Frontal cortex (tissue), 4 donors: ENCODE results near the gene CHPF. TPM values are rescaled to one million over a fixed set of nuclear protein-coding genes. Genes with fewer than 3 reads are reported as not detected.

Experiments
- DNase-seq, 2 donors: peaks; one replicate each; pipeline ENCODE4 v3.0.0; 2012; ENCODE audit warnings: low spot score in 2 of 2
- FAIRE-seq: peaks from 2 replicates; lab custom pipeline; 2012; peaks lifted over from hg19 to GRCh38; lab: Jason Lieb, UNC
- total RNA-seq: library from RNA; depleted of rRNA; stranded (reverse); fragments of >200 nt; gene quantifications from one replicate; pipeline ENCODE4 v1.2.3, GENCODE V29; 2014
- donor health status: control.
- donor health status: control.
- donor health status: control.

The CHPF gene, protein sequence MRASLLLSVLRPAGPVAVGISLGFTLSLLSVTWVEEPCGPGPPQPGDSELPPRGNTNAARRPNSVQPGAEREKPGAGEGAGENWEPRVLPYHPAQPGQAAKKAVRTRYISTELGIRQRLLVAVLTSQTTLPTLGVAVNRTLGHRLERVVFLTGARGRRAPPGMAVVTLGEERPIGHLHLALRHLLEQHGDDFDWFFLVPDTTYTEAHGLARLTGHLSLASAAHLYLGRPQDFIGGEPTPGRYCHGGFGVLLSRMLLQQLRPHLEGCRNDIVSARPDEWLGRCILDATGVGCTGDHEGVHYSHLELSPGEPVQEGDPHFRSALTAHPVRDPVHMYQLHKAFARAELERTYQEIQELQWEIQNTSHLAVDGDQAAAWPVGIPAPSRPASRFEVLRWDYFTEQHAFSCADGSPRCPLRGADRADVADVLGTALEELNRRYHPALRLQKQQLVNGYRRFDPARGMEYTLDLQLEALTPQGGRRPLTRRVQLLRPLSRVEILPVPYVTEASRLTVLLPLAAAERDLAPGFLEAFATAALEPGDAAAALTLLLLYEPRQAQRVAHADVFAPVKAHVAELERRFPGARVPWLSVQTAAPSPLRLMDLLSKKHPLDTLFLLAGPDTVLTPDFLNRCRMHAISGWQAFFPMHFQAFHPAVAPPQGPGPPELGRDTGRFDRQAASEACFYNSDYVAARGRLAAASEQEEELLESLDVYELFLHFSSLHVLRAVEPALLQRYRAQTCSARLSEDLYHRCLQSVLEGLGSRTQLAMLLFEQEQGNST
- total RNA-seq: 24.1 TPM

- peak; percentile 96 for FAIRE-seq
- DNase-seq: peak; percentile 100
Measured at GRCh38 chr2:219543596-219544358, at the start of gene CHPF, which contains the start of gene TMEM198. Gene CHPF (minus strand): TSS chr2:219543809. CDS start chr2:219543538, 271 bp downstream. Gene TMEM198 (plus strand): TSS chr2:219544028. CDS start chr2:219544728, 700 bp downstream.

DNA sequence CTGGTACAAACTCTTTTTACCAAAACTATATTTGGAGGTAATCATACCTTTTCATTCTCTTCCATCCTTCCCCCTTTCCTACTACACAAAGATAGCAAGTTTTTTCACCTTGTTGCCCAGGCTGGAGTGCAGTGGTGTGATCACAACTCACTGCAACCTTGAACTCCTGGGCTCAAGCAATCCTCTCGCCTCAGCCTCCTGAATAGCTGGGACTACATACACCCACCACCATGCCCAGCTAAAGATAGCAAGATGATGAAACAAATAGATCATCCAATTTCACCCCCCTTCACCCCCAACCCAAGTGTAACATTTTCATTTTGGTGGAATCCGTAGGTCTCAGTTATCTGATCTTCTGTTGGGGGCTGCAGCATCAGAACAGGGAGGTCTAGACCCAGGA, 49.5 kb upstream of the CHPF start:
- no peak for DNase-seq
- FAIRE-seq: no peak

GRCh38 chr2:219592736-219593135, 49.1 kb upstream of the CHPF start:
- DNase-seq (no peak), FAIRE-seq (no peak)

GRCh38 chr2:219591091-219591490, 47.5 kb upstream of the CHPF start:
- DNase-seq (no peak), FAIRE-seq (no peak)

DNA sequence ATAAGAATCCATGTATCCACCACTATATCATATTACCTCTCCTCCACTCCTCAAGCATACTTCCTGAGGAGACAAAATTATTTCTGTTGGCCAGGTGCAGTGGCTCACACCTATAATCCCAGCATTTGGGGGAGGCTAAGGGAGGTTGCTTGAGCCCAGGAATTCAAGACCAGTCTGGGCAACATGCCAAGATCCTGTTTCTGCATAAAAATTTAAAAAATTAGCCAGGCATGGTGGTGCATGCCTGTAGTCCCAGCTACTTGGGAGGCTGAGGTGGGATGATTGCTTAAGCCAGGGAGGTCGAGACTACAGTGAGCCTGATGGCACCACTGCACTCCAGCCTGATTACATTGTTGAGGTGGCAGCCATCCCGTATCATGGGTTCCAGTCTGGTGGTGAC, 37.7 kb upstream of the CHPF start:
- FAIRE-seq: no peak

DNA sequence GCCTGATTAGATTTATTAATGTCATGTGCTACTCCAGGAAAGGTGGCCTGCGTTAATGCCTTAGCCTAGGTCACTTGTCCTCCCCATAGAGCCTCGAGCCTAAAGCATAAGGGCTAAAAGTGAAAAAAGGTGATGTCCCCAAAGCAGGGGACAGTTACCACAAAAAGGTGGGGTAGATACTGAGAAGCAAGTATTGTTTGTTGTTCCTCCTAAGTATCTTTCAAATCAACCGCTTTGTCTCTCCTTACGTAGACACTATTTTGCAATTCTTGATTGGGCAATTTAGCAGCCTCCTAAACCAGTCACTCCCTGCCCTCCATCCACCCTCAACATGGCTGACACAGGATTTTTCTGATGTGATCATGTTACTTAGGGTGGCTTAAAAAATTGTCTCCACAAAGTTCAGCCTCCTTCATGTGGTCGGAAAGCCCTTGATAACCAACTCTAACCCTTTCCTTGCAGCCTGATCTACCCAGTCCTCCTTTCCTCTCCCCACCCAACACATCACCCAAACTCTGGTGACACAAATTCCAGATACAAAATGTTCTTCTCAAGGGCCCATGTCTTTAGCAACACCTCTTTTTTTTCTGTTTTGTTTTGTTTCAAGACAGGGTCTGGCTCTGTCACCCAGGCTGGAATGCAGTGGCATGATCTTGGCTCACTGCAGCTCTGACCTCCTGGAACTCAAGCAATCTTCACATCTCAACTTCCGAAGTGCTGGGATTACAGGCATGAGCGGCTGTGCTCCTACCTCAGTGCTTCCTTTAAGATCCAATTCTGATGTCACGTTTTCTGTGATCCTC, 35.4 kb upstream of the CHPF start:
- no peak for FAIRE-seq
- DNase-seq: no peak

More for the DNA sequence above, 37.7 kb upstream of the CHPF start:
- no peak for DNase-seq

- no peak for DNase-seq
- no peak for FAIRE-seq
Measured at GRCh38 chr2:219576505-219577388, 33.1 kb upstream of the CHPF start.

- DNase-seq: no peak
- no peak for FAIRE-seq
Measured at GRCh38 chr2:219575566-219576504, 32.2 kb upstream of the CHPF start.

- DNase-seq (no peak), FAIRE-seq (no peak)
Measured at GRCh38 chr2:219574484-219575311, 31.1 kb upstream of the CHPF start.

GRCh38 chr2:219573166-219573565, 29.6 kb upstream of the CHPF start:
- FAIRE-seq (no peak), DNase-seq (no peak)

DNA sequence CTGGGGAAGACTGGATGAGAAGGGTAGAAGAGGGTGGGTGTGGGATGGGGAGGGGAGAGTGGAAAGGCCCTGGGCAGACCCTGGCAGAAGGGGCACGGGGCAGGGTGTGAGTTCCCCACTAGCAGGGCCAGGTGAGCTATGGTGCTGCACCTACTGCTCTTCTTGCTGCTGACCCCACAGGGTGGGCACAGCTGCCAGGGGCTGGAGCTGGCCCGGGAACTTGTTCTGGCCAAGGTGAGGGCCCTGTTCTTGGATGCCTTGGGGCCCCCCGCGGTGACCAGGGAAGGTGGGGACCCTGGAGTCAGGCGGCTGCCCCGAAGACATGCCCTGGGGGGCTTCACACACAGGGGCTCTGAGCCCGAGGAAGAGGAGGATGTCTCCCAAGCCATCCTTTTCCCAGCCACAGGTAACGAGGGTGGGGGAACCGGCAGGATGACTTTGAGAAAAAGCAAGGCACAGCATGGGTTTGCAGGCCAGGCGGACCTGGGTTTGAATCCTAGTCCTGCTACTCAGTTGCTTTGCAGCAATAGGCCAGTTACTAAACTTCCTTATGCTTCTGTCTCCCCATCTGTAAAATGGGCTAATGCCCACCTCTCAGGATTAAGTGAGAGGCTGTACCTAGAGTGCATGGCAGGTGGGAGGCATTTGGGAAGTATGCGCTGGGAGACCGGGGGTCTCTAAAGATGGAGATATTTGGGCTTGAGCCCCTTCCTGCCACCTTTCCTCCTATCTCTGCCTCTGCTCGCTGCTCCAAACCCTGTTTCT, 28.8 kb upstream of the CHPF start, which contains the start of gene INHA:
INHA (plus strand) TSS at position 74 of the 765 bp plus-strand sequence; CDS start at position 139, 65 bp downstream.
- DNase-seq (no peak), FAIRE-seq (no peak)

DNA sequence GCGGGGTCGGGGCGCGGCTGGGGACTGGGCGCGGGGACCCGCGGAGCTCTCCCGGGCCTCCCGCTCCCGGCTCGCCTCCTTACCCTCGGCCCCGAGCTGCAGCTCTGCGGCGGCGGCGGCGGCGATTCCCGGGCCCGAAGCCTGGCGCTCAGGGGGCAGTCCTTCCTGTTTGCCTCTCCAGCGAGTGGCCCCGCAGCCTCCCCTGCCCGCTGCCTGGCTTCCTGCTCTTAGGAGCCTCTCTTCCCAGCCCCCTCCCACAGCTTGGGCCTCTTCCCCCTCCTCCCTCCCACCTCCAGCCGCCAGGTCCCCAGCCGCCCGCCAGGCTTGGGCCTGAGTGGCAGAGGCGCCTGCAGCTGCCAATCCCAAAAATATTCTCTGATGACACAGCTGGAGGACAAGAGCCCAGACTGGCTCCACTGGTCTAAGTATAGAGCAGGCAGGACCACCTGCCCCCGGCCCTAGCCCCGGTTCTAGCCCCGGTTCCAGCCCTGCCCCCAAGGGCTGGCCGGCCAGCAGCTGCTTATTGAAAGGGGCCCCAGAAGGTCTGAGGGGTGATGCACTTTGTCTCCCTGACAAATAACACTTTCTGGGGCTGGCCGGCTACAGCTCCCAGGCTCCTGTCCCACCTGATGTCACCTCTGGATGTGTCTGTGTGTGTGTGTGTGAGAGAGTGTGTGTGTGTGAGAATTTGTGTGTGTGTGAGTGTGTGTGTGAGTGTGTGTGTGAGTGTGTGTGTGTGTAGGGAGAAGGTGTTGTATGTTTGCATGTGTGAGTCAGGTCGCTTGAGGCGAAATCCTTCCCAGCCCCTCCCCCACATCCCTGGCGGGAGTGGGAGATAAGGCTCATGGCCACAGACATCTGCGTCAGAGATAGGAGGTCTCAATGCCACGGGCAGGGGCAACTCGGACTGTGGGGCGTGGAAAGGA, 28.0 kb upstream of the CHPF start, which contains the start of gene OBSL1:
OBSL1 (minus strand) TSS at position 229 of the 926 bp plus-strand sequence. CDS start 307 bp downstream, outside the sequence.
- no peak for FAIRE-seq

GRCh38 chr2:219570924-219571310, 27.3 kb upstream of the CHPF start:
- DNase-seq: no peak
- no peak for FAIRE-seq

More for the DNA sequence above, 28.0 kb upstream of the CHPF start, which contains the start of gene OBSL1:
- peak; percentile 73 to 74 for DNase-seq

DNA sequence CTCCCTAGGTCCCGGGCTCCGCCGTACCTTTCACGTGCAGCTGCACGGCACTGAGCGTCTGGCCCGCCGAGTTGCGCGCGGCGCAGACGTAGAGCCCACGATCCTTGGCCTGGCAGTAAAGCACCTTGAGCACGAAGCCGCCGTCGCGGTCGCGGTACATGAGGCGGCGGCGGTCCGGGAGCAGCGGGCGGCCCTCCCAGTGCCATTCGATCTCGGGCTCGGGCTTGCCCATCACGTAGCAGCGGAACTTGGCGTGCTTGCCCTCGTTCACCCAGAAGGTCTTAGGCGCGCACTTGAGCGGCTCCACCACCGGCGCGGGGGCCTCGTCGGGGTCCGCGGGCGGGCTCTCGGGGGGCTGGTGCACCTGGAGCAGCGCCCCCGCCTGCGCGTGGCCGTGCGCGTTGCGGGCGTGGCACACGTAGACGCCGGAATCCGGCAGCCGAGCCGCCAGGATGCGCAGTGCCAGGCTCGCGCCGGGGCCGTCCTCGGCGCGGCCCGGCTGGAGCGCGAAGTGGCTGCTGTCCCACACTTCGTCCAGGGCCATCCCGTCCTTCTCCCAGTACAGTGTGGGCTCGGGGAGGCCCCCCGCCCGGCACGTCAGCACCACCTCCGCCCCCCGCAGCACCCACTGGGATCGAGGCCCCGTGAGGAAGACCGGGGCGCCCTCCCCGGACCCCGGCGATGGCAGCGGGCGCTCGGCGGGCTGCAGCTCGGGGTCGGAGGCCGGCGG, 26.8 kb upstream of the CHPF start:
- FAIRE-seq: no peak
- DNase-seq: peak; percentile 64 to 65
